NK-92 treated with Interleukin-12 subunit alpha and Interleukin-12 subunit beta, amount 100 ng/mL, for 24 hours (cell line): Measurements from ENCODE around the gene MECR.

ENCODE experiments used
- DNase-seq: peaks from one replicate; lab custom pipeline; 2025; lab: John Stamatoyannopoulos, UW

The MECR gene

GRCh38 chr1:29255134-29255666 is 24.5 kb upstream of the MECR start:
- DNase-seq = no peak

GRCh38 chr1:29254346-29254745 is 23.6 kb upstream of the MECR start:
- no peak for DNase-seq

GRCh38 chr1:29253180-29253579 is 22.4 kb upstream of the MECR start:
- no peak for DNase-seq

- DNase-seq = no peak
Measured at GRCh38 chr1:29251164-29252124, 20.7 kb upstream of the MECR start.

- DNase-seq = no peak
Measured at GRCh38 chr1:29249951-29250581, 19.3 kb upstream of the MECR start.

GRCh38 chr1:29249170-29249691 is 18.5 kb upstream of the MECR start:
- no peak for DNase-seq

- no peak for DNase-seq
Measured at GRCh38 chr1:29248409-29248808, 17.7 kb upstream of the MECR start.

GRCh38 chr1:29247571-29248273 is 17.0 kb upstream of the MECR start:
- DNase-seq = no peak

GRCh38 chr1:29247044-29247443 is 16.3 kb upstream of the MECR start:
- no peak for DNase-seq

- DNase-seq = no peak
Measured at GRCh38 chr1:29245876-29246275, 15.1 kb upstream of the MECR start.

GRCh38 chr1:29245261-29245660 is 14.5 kb upstream of the MECR start:
- no peak for DNase-seq

- no peak for DNase-seq
Measured at GRCh38 chr1:29243871-29244200, 13.1 kb upstream of the MECR start.

GRCh38 chr1:29243023-29243870 is 12.5 kb upstream of the MECR start:
- no peak for DNase-seq

GRCh38 chr1:29240986-29241385 is 10.3 kb upstream of the MECR start:
- DNase-seq = no peak

- no peak for DNase-seq
Measured at GRCh38 chr1:29240400-29240837, 9.7 kb upstream of the MECR start.

GRCh38 chr1:29239142-29239541 is 8.4 kb upstream of the MECR start:
- DNase-seq = no peak

- no peak for DNase-seq
Measured at GRCh38 chr1:29238620-29239002, 7.9 kb upstream of the MECR start.

GRCh38 chr1:29237852-29238619 is 7.3 kb upstream of the MECR start:
- no peak for DNase-seq

- DNase-seq = no peak
Measured at GRCh38 chr1:29237129-29237821, 6.5 kb upstream of the MECR start.

GRCh38 chr1:29236712-29237128 is 6.0 kb upstream of the MECR start:
- DNase-seq = no peak
